GM18861 (cell line): ENCODE data around the gene RAET1E.
A peak's percentile ranks its signal among the peaks of the same experiment; 100 is the strongest.

ENCODE experiments used
- ATAC-seq: cut with Tn5 transposase; IDR thresholded peaks from one replicate; pipeline ENCODE4 v1.9.1; 2021; ENCODE audit not compliant: unreplicated experiment

Gene RAET1E

GRCh38 chr6:149891259-149891658, 6.7 kb downstream of the RAET1E start:
- no peak for ATAC-seq

GRCh38 chr6:149890629-149891045, 7.3 kb downstream of the RAET1E start:
- ATAC-seq, result no peak

- ATAC-seq, result no peak
Measured at GRCh38 chr6:149889326-149889725, 8.6 kb downstream of the RAET1E start.

- no peak for ATAC-seq
Measured at GRCh38 chr6:149888659-149889058, 9.3 kb downstream of the RAET1E start.

- no peak for ATAC-seq
Measured at GRCh38 chr6:149888093-149888492, 9.8 kb downstream of the RAET1E start.

GRCh38 chr6:149887343-149887742, 10.6 kb downstream of the RAET1E start:
- no peak for ATAC-seq

- no peak for ATAC-seq
Measured at GRCh38 chr6:149885888-149886287, 12.0 kb downstream of the RAET1E start.

GRCh38 chr6:149884617-149885016, 13.3 kb downstream of the RAET1E start:
- no peak for ATAC-seq

GRCh38 chr6:149884215-149884614, 13.7 kb downstream of the RAET1E start:
- ATAC-seq, result no peak

- no peak for ATAC-seq
Measured at GRCh38 chr6:149881860-149882259, 16.1 kb downstream of the RAET1E start.

GRCh38 chr6:149881066-149881766, 16.7 kb downstream of the RAET1E start:
- no peak for ATAC-seq

GRCh38 chr6:149877659-149878058, 20.3 kb downstream of the RAET1E start:
- ATAC-seq, result no peak

- ATAC-seq, result no peak
Measured at GRCh38 chr6:149876241-149876933, 21.5 kb downstream of the RAET1E start.

- no peak for ATAC-seq
Measured at GRCh38 chr6:149872233-149872632, 25.7 kb downstream of the RAET1E start.

- ATAC-seq, result no peak
Measured at GRCh38 chr6:149871182-149871581, 26.7 kb downstream of the RAET1E start.

- ATAC-seq, result no peak
Measured at GRCh38 chr6:149869275-149869892, 28.5 kb downstream of the RAET1E start.

- no peak for ATAC-seq
Measured at GRCh38 chr6:149867876-149868640, 29.9 kb downstream of the RAET1E start.

- ATAC-seq, result peak; percentile 36
Measured at GRCh38 chr6:149864578-149865535, 33.1 kb downstream of the RAET1E start.

- ATAC-seq, result peak; percentile 79
Measured at GRCh38 chr6:149863698-149864577, 34.0 kb downstream of the RAET1E start, which contains the start of gene LRP11. Gene LRP11, minus strand, starts transcription at chr6:149864359. Its CDS starts 339 bp downstream, at chr6:149864020.
